Neural cell (in vitro differentiated cells): ENCODE results near the gene AGPAT1.

Source experiments
- CTCF ChIP-seq: fragments of 450-650 bp; IDR thresholded peaks from 2 replicates; pipeline ENCODE4 v1.5.1; 2014; ENCODE audit warnings: antibody characterized with exemption, mild to moderate bottlenecking, moderate library complexity; ENCODE audit not compliant: poor library complexity, severe bottlenecking
- EZH2 ChIP-seq: fragments of 200-600, 300-800 bp; shearing (Covaris generic), sonication (generic); IDR thresholded peaks from 2 replicates; pipeline ENCODE4 v1.6.1; 2014; ENCODE audit warnings: antibody characterized with exemption, low read length, borderline replicate concordance, mild to moderate bottlenecking; ENCODE audit not compliant: insufficient read depth, poor library complexity, severe bottlenecking
- POLR2AphosphoS5 ChIP-seq: IDR thresholded peaks from 2 replicates; pipeline ENCODE4 v1.6.1; 2012
- RAD21 ChIP-seq: fragments of 450-650 bp; conservative IDR thresholded peaks from 2 replicates; pipeline ENCODE4 v1.6.1; 2014; ENCODE audit warnings: antibody characterized with exemption, mild to moderate bottlenecking, moderate library complexity

DNA sequence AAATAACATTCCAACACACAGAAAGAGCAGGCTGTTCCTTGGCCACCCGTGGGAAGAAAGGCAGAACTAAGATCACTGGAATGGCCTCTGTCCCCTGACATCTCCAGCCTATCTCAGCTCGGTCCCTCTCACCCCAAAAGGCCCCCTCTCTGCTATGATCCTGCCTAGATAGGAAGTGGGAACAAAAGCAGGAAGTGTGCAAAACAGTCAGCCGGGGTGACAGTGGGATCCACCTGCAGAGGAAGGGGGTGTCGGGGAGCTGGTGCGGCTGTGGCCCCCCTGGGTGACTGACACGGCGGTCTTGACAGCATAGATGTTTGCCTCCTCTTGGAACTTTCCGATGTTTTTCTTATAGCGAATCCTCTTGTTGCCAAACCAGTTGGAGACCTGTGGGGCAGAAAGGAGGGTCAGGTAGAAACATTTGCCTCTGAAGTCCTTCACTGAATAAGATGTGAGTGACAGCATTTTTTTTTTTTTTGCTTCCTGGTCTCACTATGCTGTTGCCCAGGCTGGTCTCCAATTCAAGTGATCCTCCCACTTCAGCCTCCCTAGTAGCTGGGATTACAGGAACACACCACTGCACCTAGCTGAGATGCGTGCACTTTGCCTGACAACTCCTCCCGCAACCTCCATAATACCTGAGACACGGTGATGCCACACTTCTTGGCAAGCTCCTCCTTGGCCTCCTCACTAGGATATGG is 11.3 kb upstream of the AGPAT1 start:
- no peak for TF ChIP-seq CTCF
- TF ChIP-seq POLR2AphosphoS5, result no peak
- no peak for TF ChIP-seq EZH2
- no peak for TF ChIP-seq RAD21
